HL-60 (cell line): ENCODE results near the gene KLC1.
"Not testable (repeated sequence)": the region's sequence is repeated elsewhere in the genome, so short reads cannot be mapped to it uniquely, and the experiment has no call there.

Experiments used
- DNase-seq, 2 experiments: peaks; one replicate each; pipeline ENCODE4 v3.0.0-alpha.2; 2010 to 2020; ENCODE audit warnings: low read depth in 1 of 2, low spot score in 1 of 2
- H3K27ac ChIP-seq: fragments of 250-450 bp; sonication (Bioruptor Pico); replicated peaks from 2 replicates; pipeline ENCODE4 v1.5.1; 2020; ENCODE audit warnings: mild to moderate bottlenecking, moderate library complexity
- H3K27me3 ChIP-seq: fragments of 250-450 bp; sonication (Bioruptor Pico); 2 replicates; pipeline ENCODE4 v1.5.1; 2021; ENCODE audit warnings: mild to moderate bottlenecking, moderate library complexity; ENCODE audit not compliant: insufficient read depth, poor library complexity, severe bottlenecking
- H3K4me3 ChIP-seq: replicated peaks from 2 replicates; pipeline ENCODE4 v1.5.1; 2011; ENCODE audit warnings: mild to moderate bottlenecking, control low read depth, low read length; ENCODE audit not compliant: insufficient read depth
- CTCF ChIP-seq: IDR thresholded peaks from one replicate; pipeline ENCODE4 v1.5.1; 2011; ENCODE audit warnings: low read length, control low read depth, inconsistent platforms; ENCODE audit not compliant: insufficient read depth
- GABPA ChIP-seq: IDR thresholded peaks from 2 replicates; pipeline ENCODE4 v1.6.1; 2012; ENCODE audit warnings: low read depth
- POLR2AphosphoS5 ChIP-seq: IDR thresholded peaks from 2 replicates; pipeline ENCODE4 v1.6.1; 2012; ENCODE audit warnings: low read depth
- REST ChIP-seq: IDR thresholded peaks from 2 replicates; pipeline ENCODE4 v1.6.1; 2012; ENCODE audit warnings: low read depth; ENCODE audit not compliant: insufficient replicate concordance
- SPI1 ChIP-seq: IDR thresholded peaks from 2 replicates; pipeline ENCODE4 v1.6.1; 2012; ENCODE audit warnings: low read depth, mild to moderate bottlenecking, borderline replicate concordance

The KLC1 gene

GRCh38 chr14:103652806-103653205 is 23.8 kb downstream of the KLC1 start:
- no peak overlapping the region for H3K4me3 ChIP-seq
- H3K27me3 ChIP-seq = no peaks in the 10 kb centered on the region
- H3K27ac ChIP-seq = no peak overlapping the region
- TF ChIP-seq REST (no peak), CTCF (no peak), POLR2AphosphoS5 (no peak), SPI1 (no peak), GABPA (no peak)
- DNase-seq = no peak

- not testable (repeated sequence) for H3K27me3 ChIP-seq, DNase-seq, H3K4me3 ChIP-seq, H3K27ac ChIP-seq
These were observed 24.3 kb downstream of the KLC1 start for GRCh38 chr14:103653336-103653735.

GRCh38 chr14:103653805-103654204 is 24.8 kb downstream of the KLC1 start:
- no peaks in the 10 kb centered on the region for H3K27me3 ChIP-seq
- no peak overlapping the region for H3K4me3 ChIP-seq
- H3K27ac ChIP-seq = no peak overlapping the region
- no peak for DNase-seq
- TF ChIP-seq CTCF (no peak), GABPA (no peak), POLR2AphosphoS5 (no peak), SPI1 (no peak), REST (no peak)

GRCh38 chr14:103654619-103655018 is 25.6 kb downstream of the KLC1 start:
- no peak for DNase-seq
- H3K27ac ChIP-seq = no peak overlapping the region
- H3K4me3 ChIP-seq = no peak overlapping the region
- H3K27me3 ChIP-seq = no peaks in the 10 kb centered on the region
- TF ChIP-seq SPI1 (no peak), REST (no peak), POLR2AphosphoS5 (no peak), GABPA (no peak), CTCF (no peak)
